ENCODE data around the gene APEX2. TPM values are rescaled to one million over a fixed set of nuclear protein-coding genes. Genes with fewer than 3 reads are reported as not detected.

The APEX2 gene
- total RNA-seq, 1 experiment from 2014 or later: 10.9 TPM

Other genes starting within 250 kb of the APEX2 start
- 0.05 TPM in 1 of 2 replicates, not detected in the other for gene ITIH6, start 202.1 kb upstream of the APEX2 start, total RNA-seq (2014; rRNA removed; shearing (Covaris generic))
- gene MAGED2, start 192.6 kb upstream of the APEX2 start, total RNA-seq (2014; rRNA removed; shearing (Covaris generic)): 84.7 and 92.2 TPM in 2 replicates
- gene TRO, start 79.5 kb upstream of the APEX2 start, total RNA-seq (2014; rRNA removed; shearing (Covaris generic)): 12.4 and 13.4 TPM in 2 replicates
- gene PFKFB1, start 6.2 kb upstream of the APEX2 start, total RNA-seq (2014; rRNA removed; shearing (Covaris generic)): not detected in 2 replicates
- not detected in 2 replicates for gene ALAS2, start 30.6 kb downstream of the APEX2 start, total RNA-seq (2014; rRNA removed; shearing (Covaris generic))
- not detected in 2 replicates for gene PAGE2B, start 74.7 kb downstream of the APEX2 start, total RNA-seq (2014; rRNA removed; shearing (Covaris generic))
- not detected in 2 replicates for gene PAGE2, start 88.7 kb downstream of the APEX2 start, total RNA-seq (2014; rRNA removed; shearing (Covaris generic))
- gene PAGE5, start 220.0 kb downstream of the APEX2 start, total RNA-seq (2014; rRNA removed; shearing (Covaris generic)): 18.9 and 23.7 TPM in 2 replicates

All from SK-MEL-5 (cell line).